HG03457 (cell line): ENCODE results near the gene ARL6IP4.

Experiments
- ATAC-seq: cut with Tn5 transposase; IDR thresholded peaks from one replicate; pipeline ENCODE4 v1.9.1; 2021; ENCODE audit warnings: moderate number of reproducible peaks; ENCODE audit not compliant: unreplicated experiment

Gene ARL6IP4

GRCh38 chr12:122989874-122990419, 9.5 kb downstream of the ARL6IP4 start:
- ATAC-seq: no peak

DNA sequence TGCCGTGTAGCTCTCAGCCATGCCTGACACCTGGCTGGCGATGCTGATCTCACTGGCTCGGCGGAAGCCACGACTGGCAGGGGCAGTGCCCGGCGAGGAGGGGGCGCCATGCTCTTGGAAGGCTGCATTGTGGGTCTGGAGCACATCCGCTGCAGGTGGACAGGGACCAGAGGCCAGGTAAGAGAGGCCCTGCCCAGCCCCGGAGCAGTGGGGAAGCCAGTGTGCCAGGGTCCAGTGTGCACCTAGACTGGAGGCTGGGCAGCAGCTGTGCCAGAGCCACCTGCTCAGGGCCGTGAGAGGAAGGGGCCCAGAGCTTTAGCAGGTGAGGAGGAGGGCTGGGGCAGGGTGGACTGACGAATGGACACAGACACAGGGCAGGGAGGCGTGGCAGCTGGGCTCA, 10.1 kb downstream of the ARL6IP4 start:
- ATAC-seq: no peak

DNA sequence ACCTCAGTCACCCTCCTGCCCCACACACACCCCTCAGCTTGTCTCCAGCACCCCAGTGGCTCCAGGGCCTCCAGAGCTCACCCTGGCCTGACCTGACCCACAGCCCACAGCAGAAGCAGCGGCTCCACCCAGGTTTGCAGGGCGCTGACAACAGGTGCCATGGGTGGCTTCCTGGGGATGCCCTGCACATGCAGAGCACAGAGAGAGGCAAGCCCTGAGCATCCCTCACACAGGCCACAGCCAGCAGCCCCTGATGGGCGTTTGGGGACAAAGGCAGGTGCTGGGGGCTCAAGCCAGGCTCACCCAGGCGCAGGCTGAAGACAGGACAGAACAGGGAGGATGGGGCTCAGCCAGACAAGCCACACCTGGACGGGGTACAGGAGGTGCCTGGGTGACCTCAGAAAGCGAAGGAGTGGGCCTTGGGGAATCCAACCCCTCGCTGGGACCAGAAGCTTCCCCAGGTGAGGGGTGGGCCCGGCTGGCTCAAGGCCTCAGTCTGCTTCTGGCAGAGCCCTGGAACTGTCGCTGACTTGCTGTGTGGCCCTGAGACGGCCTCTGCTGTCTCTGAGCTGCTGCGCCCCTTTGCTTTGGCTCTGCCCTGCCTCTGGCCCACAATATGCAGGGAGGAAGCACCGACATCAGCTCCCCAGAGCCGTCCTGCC, 10.6 kb downstream of the ARL6IP4 start:
- ATAC-seq: no peak

- ATAC-seq: no peak
Measured at GRCh38 chr12:122991623-122992275, 11.3 kb downstream of the ARL6IP4 start.

- ATAC-seq: no peak
Measured at GRCh38 chr12:122992386-122992785, 11.9 kb downstream of the ARL6IP4 start.

DNA sequence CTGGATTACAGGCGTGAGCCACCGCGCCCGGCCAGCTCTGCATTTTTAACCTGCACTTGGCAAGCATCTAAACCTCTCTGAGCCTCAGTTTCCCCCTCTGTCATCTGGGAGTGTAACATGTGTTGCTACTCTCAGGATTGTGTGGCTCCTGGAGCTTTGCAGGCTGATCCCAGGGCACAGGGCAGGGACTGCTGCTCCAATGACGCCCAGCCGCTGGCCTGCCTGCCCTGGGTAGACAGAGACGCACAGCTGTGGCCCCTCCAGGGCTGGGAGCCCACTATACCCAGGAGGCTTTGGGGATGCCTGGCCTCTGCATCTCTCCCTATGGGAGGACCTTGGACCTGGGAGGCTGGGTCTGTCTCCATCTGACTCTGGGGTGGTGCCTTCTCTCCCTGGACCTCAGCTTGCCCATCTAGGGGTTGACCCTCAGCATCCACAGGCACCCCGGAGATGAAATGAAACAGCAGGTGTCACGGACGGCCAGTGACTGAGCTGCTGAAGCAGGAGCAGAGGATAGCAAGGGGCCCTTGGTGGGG, 13.7 kb downstream of the ARL6IP4 start:
- no peak for ATAC-seq

DNA sequence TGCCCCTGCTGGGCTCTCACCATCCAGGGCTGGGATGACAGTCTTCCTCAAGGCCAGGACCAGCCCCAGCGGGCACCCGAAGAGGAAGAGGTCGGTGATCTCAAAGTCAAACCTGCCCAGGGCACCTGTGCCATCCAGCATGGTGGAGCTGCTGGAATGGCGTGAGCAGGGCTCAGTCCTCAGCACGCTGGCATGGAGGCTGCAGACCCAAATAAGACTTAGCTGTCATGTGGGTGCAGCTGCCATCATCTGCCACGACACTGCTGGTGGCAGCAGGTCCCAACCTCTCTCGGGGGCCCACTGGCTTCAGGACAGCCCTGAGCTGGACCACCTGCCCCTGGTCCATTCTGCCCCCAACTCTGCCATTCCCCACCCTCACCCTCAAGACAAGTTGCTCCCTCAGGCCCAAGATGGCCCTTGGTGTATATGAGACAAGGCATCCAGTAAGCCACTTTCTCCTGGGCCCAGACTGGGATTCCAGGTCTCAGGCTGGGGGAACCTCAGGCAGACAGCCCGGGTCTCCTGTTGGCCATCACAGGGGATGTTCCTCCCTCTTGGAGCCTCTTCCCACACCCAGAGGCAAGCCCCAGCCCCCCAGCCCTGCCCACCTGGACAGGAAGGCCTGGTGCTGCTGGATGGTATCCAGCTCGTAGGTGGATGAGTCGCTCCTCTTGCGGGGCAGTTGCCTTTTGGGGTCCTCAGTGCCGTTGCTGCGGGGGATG, 14.5 kb downstream of the ARL6IP4 start:
- no peak for ATAC-seq

- no peak for ATAC-seq
Measured at GRCh38 chr12:122995503-122996187, 15.2 kb downstream of the ARL6IP4 start.

GRCh38 chr12:122996188-122996601, 15.7 kb downstream of the ARL6IP4 start:
- ATAC-seq: no peak

- no peak for ATAC-seq
Measured at GRCh38 chr12:122996621-122997342, 16.3 kb downstream of the ARL6IP4 start.

- ATAC-seq: no peak
Measured at GRCh38 chr12:122997343-122998250, 17.1 kb downstream of the ARL6IP4 start.

DNA sequence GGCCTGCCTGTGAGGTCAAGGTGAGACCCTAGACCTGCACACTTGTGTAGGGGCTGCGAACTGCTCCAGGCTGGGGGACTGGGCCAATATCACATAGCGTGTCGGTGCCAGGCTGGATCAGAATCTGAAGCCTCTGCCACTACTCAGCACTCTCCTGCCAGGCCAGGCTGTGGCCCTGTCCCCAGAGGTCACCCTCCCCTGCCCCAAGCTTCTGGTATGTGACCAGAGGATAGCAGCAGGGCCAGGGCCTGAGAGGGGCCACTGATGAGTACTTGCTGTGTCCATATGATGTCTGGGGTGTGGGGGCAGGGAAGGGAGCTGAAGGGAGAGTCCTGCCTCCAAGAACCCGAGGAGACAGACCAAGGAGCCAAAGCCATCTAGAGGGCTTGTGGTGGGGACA, 17.8 kb downstream of the ARL6IP4 start:
- ATAC-seq: no peak

DNA sequence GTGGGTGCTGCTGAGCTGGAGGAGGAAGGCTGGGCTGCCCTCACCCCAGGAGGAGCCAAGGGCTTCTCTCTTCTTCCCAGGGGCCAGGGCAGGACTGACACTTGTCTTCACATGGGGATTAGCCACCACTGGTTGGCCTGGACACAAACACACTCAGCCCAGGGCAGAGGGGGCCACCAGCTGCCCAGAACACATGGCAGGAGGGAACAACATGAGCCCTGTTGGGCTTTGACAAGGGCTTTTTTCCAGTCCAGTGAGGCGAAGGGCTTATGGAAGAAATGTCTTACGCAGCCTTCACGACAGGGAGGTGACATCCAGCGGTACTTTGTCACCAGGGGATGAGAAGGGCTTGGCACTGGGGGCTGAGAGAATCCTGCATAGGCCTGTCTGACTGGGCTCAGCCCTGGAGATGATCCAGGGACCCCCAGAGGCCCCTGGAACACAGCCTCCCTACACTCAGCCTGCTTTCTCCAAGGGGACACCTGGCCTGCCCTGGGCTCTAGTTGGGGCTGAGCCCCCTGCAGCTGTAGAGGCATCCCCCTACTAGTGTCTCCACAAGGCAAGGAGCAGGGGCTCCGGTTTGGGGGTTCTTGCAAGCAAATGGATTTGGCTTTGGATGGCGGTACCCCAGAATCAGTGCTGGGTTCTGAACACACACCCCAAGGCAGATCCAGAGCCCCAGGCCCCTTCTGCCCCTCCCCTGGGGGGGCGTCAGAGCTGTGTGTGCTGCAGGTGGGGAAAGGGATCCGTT, 18.9 kb downstream of the ARL6IP4 start:
- ATAC-seq: no peak

DNA sequence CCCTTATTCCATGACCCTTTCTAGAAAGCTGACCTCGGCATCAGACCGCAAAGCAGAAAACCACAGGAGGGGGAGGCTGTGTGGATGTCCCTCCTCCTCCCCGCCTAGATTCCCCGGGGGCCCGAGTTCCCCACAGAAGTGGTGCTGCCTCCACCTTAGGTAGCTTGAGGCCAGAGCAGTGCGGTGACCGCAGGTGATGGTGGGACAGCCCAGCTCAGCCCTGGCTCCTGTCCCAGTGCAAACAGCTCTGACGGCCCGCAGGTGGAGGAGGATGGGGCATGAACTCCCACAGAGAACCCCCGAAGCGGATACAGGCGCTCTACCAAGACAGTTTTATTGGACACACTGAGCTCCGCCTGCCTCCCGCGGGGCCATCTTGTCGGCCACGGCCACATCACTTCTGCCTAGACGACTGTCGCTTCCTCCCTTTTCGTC, 19.5 kb downstream of the ARL6IP4 start:
- no peak for ATAC-seq

- ATAC-seq: no peak
Measured at GRCh38 chr12:123000578-123000977, 20.1 kb downstream of the ARL6IP4 start.

DNA sequence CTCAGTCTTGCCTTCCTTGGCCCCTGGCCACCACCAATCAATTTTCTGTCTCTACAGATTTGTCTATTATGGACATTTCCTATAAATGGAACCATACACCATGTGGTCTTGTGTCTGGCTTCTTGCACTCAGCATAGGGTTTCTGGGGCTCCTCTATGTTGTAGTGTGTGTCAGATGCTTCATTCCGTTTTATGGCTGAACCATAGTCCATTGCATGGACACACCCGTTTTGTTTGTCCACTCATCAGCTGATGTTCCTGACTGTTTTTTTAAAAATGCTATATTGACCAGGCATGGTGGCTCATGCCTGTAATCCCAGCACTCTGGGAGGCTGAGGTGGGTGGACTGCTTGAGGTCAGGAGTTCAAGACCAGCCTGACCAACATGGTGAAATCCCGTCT, 21.0 kb downstream of the ARL6IP4 start:
- ATAC-seq: no peak

- ATAC-seq: no peak
Measured at GRCh38 chr12:123003257-123003656, 22.8 kb downstream of the ARL6IP4 start.

DNA sequence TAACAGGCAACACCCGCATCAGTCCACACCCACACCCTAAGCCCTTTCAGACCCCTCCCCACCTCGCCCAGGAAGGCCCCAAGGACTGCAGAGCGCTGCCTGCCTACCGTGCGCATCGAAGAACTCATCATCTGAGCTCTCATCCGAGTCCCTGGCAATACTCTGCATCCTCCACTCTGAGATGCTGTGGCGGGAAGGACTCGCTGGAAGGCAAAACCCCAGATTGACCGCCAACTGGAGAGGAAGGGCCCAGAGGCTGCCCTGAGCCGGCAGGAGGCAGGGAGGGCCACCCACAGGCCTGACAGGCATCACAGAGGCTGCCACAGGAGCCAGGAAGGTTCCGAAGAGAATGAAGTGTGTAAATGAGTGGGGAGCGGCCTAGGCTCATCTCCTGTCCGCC, 23.8 kb downstream of the ARL6IP4 start:
- ATAC-seq: no peak
